Fibroblast of mammary gland (primary cell): ENCODE measurements around the gene WDR86.

ENCODE experiments used
- DNase-seq: peaks from one replicate; pipeline ENCODE4 v3.0.0-alpha.2; 2010; ENCODE audit warnings: low read depth
- H3K4me3 ChIP-seq: 2 replicates; pipeline ENCODE4 v1.5.1; 2011; ENCODE audit warnings: low read depth, mild to moderate bottlenecking, low read length, moderate library complexity; ENCODE audit not compliant: control insufficient read depth
- CTCF ChIP-seq: conservative IDR thresholded peaks from 2 replicates; pipeline ENCODE4 v1.5.1; 2011; ENCODE audit warnings: low read depth, low read length, inconsistent platforms; ENCODE audit not compliant: control insufficient read depth, insufficient read depth

The WDR86 gene

GRCh38 chr7:151436446-151437158 is 26.8 kb upstream of the WDR86 start:
- TF ChIP-seq CTCF = no peak
- DNase-seq = no peak
- no peak overlapping the region for H3K4me3 ChIP-seq

- DNase-seq = no peak
- TF ChIP-seq CTCF = no peak
- no peak overlapping the region for H3K4me3 ChIP-seq
Measured at GRCh38 chr7:151435971-151436370, 26.1 kb upstream of the WDR86 start.

GRCh38 chr7:151435103-151435916 is 25.5 kb upstream of the WDR86 start:
- H3K4me3 ChIP-seq = no peak overlapping the region
- DNase-seq = no peak
- no peak for TF ChIP-seq CTCF

- H3K4me3 ChIP-seq = no peak overlapping the region
- DNase-seq = no peak
- TF ChIP-seq CTCF = no peak
Measured at GRCh38 chr7:151434549-151434948, 24.7 kb upstream of the WDR86 start.

GRCh38 chr7:151433721-151434400 is 24.0 kb upstream of the WDR86 start:
- TF ChIP-seq CTCF = no peak
- DNase-seq = no peak
- no peak overlapping the region for H3K4me3 ChIP-seq

- DNase-seq = no peak
- no peak overlapping the region for H3K4me3 ChIP-seq
Measured at GRCh38 chr7:151432658-151433521, 23.1 kb upstream of the WDR86 start.

More at GRCh38 chr7:151432658-151433521, 23.1 kb upstream of the WDR86 start:
- TF ChIP-seq CTCF = no peak
